T follicular helper cell (primary cell): ENCODE measurements around the gene KCNK5.

Source experiments
- DNase-seq: peaks from one replicate; pipeline ENCODE4 v3.0.0-alpha.2; 2020; ENCODE audit warnings: low read depth

The KCNK5 gene

GRCh38 chr6:39215640-39216158 is 13.6 kb downstream of the KCNK5 start:
- DNase-seq, result no peak

DNA sequence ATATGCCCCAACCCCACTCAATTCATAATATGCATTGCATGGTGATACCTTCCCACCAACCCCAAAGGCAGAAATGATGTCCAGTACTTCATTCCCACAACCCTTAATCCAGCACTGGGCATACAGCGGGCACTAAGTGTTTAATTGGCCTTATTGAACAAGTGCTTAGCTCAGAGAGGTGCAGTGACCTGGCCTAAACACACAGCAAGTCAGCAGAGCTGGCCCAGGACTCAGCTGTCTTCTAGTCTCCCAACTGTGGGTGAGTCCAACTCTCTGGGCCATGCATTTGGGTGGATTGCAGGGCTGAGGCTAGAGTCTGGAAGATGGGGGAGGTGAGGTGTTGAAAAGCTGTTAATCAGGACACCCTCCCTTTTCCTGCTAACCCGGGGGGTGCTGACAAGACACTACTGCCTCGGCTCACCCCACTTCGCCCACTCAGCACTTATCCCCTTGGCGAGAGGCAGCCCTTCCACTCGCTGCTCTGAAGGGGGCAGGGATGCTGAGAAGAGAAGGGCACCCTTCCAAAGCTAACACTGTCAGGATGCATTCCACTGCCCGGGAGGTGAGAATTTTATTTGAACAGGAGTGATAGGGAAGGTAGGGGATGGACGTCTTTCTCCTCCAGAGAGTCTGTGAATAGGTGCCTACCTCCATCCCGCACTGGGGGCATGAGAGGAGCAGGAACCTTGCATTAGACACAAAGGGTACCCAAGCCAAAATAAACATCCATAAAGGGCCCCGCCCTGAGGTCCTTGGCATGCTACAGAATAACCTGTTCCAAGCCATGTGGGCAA is 14.2 kb downstream of the KCNK5 start:
- DNase-seq, result no peak

DNA sequence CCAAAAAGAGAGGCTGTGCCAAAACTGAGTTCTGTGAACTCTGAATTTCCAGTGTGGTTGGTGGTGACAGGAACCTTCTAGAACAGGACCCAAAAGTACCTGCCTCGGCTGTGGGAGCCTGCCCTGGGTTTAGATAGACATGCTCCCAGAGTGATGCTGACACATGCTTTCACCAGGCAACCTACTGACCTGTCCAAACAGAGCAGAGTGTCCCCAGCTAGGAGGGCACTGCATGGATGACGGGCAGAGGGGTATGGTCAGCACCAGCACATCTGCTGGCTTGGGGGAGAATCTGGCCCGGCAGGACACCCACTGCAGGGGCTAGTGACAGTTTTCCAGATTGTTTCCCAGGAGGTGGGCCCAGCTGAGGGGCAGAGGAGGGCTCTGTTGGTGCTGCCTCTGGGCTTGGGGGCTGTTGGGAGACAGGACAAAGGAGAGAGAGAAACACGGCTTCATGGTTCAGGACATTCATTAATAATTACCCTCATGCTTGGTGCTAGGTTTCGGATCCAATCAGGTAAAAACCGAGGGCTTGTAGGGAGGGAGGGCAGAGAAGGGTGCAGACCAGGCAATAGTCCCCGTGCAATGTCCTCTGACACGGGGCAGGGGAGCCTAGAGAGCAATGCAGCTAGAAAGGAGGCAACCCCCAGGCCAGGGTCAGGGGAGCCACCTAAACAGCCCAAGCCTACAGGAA is 15.0 kb downstream of the KCNK5 start:
- no peak for DNase-seq

DNA sequence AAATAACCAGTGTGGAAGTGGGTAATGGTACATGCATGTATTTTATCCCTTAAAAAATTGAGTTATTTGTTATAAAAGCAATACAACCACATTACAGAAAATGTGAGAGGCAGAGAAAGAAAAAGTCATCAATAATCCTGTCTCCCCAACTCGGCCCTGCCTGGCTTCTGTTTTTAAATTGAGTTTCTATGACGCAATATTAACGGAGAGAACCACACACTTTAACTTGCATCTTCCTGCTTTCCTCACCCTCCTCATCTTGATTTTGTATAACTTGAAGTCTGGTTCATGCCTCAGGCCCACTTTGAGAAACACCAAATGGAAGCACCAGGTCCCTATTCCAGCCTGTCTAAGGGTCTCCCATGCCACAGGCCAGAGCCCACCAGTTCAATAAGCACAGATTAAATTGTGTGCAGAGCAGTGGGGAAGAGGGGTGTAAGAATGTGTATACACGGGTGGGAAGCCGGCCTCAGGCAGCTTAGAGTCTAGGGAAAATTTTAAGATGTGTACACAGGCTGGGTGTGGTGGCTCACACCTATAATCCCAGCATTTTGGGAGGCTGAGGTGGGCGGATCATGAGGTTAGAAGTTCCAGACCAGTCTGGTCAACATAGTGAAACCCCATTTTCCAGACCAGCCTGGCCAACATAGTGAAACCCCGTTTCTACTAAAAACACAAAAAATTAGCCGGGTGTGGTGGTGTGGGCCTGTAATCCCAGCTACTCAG is 15.9 kb downstream of the KCNK5 start:
- no peak for DNase-seq

- DNase-seq, result no peak
Observed at GRCh38 chr6:39211183-39211582, 18.1 kb downstream of the KCNK5 start.

GRCh38 chr6:39210450-39210849 is 18.8 kb downstream of the KCNK5 start:
- no peak for DNase-seq

GRCh38 chr6:39209911-39210310 is 19.4 kb downstream of the KCNK5 start:
- no peak for DNase-seq

- DNase-seq, result no peak
Observed at GRCh38 chr6:39209360-39209811, 19.9 kb downstream of the KCNK5 start.

DNA sequence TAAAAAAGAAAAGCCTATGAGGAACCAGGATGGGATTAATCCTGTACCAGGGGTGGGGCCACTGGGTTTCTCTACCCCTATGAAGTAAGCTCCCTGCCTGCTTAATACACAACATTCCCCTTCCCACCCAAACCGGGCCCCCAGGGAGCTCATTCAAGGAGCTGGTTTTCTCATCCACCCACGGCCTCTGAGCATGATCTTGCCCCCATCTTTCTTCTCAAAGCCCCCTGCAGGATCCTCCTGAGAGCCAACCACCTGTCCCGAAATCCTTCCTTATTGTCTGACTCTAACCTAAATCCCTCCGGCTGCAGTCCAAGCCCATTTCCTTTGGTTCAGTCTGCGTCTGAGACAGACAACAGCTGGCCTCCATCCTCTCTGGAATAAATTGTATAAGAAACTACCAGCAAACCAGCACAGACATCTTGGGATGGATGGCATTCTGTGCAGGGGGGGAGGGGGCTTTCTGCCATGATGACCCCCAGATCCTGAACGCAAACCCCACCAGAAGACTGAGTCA is 21.0 kb downstream of the KCNK5 start:
- no peak for DNase-seq

DNA sequence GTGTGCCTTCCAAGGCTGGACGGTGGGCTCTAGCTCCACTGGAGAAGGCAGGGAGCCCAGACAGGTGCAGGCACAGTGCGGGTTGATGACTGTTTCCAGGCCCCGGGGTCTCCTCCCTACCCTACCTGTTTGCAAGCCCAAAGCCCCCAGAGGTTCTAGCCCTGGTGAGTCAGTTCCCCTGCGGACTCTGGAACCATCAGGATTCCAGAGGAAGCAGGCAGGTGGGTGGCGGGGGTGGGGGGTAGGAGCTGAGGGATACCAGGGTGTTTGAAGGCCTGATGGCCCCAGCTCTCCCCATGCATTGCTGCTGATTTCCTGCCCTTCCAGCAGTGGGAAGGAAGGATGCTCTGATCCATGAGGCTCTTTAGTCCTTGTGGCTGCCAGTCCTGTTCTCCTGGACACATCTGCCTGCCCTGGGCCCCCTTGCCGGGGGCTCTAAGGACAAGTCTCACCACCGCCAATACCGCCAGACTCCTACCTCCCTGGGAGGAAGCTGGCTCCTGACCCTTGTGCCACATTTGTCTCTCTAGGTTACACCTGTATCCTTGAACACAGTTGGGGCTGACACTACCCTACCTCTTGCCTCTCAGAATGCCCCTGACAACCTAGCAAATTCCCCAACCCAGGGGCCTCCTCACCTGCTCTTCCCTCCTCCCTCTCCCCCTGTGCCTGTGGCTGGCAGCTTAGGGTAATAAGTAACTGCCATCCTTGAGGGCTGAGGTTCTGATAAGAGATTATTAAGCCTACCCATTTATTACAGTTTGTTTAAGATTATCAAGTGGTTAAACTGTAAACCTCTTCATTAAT is 21.7 kb downstream of the KCNK5 start:
- DNase-seq, result no peak

GRCh38 chr6:39206250-39206721 is 23.0 kb downstream of the KCNK5 start:
- DNase-seq, result no peak

DNA sequence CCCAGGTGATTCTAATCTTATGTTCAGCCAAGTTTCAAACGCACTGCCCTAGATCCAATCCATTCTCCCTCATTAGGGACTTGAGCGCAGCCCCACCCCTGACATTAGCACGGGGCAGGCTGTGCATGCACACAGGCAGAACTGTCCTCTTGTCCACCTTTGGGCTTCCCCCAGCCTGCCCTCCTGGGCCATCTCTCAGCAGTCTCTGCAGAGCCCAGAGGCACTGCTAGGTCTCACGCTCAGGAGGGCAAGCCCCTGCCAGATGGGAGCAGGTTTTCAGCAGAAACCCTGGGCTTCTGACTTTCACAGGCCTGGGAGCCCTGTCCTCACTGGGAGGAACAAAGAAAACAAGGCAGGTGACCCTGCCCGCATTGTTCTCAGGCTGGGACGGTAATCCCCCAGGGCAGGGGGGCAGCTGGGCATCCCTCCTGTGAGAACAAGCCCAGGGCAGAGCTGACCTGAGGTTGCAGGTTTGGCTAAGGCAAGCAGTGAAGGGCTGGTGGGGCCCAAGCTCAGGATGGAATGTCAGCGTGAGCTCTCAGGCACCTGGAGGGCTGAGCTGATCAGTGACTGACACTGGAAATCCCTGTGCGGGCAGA is 24.5 kb downstream of the KCNK5 start:
- no peak for DNase-seq

DNA sequence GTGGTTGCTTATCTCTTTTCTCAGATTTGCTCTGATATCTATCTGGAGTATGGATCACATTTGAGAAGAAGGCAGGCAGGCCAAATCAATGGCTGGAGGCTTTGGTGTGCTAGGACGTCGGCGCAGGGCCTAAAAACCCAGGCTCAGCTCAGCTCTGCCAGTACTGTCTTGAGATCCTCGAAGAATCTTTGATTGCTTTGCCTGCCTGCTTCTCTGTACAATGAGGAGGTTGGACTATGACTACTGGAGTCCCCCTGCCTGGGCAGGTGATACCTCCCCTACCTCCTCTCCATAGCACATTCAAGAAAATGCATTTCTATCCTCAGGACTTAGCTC is 25.1 kb downstream of the KCNK5 start:
- no peak for DNase-seq

DNA sequence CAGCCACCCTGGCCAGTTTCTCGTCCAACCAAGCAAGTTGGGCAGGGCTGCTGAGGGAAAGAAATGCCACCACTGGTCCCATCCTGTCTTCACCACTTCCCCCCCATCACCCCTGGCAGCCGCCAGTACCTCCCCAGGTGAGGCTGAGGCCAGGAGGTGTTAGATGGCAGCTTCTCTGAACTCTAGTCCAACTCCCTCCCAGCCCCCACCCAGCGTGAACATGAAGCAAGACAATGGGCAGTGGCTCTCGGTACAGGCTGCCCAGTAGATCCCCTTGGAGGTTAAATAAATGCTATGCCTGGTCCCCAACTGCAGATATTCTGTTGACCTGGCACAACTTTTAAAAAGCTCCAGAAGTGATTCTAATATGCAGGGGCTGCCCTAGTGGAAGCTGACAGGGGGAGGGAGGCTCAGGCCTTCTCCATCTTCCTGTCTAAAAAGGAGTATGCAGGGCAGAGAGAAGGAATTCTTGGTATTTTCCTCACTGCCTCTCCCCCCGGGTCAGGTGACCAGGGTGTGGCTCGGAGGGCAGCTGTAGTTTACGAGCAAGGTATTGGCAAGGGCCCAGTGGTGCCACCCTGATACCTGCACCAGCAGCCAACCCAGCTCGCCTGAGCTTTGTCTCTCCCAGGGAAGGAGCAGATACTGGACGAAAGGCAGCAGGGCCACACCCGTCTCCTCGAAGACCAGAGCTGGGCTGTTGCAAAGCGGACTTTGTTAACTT is 25.7 kb downstream of the KCNK5 start:
- no peak for DNase-seq

GRCh38 chr6:39202166-39202565 is 27.1 kb downstream of the KCNK5 start:
- no peak for DNase-seq

GRCh38 chr6:39200498-39201020 is 28.7 kb downstream of the KCNK5 start:
- no peak for DNase-seq

GRCh38 chr6:39199976-39200375 is 29.3 kb downstream of the KCNK5 start:
- DNase-seq, result no peak

DNA sequence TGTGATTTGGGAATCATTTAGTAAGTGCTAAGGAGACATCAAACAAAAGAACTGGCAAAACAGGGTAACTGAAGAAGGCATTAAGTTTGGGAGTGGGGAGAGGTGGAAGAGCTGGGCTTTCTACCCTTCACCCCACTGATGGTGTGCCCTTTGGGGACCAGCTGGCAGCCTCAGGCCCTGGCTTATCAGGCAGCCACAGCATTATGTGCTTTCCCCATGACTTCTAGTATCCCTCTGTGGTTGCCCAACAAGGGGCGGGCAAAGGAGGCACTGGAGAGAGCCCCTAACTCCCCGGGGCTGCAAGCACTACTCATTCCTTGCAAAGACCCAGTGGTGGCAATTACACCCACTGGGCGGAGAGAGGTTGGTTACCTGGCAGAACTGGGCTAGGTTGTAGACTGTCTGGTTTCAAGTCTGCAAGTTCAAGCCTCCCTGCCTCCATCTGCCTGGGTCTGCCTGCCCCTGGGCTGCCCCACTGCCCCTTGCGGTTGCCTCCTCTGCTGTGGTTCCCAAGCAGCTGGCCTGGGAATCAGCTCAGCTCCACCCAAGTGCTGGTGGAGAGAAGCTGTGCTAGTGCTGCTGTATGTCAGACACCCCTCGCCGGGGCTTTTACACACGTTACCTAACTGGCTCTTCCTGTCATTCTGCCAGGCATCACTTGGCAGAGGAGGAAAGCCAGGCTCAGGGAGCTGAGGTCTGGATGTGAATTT is 29.9 kb downstream of the KCNK5 start:
- no peak for DNase-seq

GRCh38 chr6:39198528-39198927 is 30.7 kb downstream of the KCNK5 start:
- DNase-seq, result no peak
